Ascending aorta (tissue), 2 donors: ENCODE measurements around the gene CDK3. TPM values are rescaled to one million over a fixed set of nuclear protein-coding genes. Genes with fewer than 3 reads are reported as not detected.
"Not testable (repeated sequence)": the region's sequence is repeated elsewhere in the genome, so short reads cannot be mapped to it uniquely, and the experiment has no call there.

Source experiments
- DNase-seq, 2 donors: peaks; one replicate each; pipeline ENCODE4 v3.0.0-alpha.2; 2019; ENCODE audit warnings: low spot score in 2 of 2
- H3K27ac ChIP-seq, 2 donors: fragments of 200-600 bp; sonication (generic); one replicate each; pipeline ENCODE4 v1.5.1; 2016 to 2017; ENCODE audit warnings: mild to moderate bottlenecking in 1 of 2
- H3K27me3 ChIP-seq: fragments of 200-600 bp; sonication (generic); one replicate; pipeline ENCODE4 v1.5.1; 2017
- H3K36me3 ChIP-seq, 2 donors: fragments of 200-600 bp; sonication (generic); one replicate each; pipeline ENCODE4 v1.5.1; 2016
- H3K4me1 ChIP-seq, 2 donors: fragments of 200-600 bp; sonication (generic); one replicate each; pipeline ENCODE4 v1.5.1; 2016 to 2017; ENCODE audit warnings: mild to moderate bottlenecking in 1 of 2
- H3K4me3 ChIP-seq, 2 donors: fragments of 200-600 bp; sonication (generic); one replicate each; pipeline ENCODE4 v1.5.1; 2016 to 2017; ENCODE audit warnings: mild to moderate bottlenecking in 1 of 2
- H3K9me3 ChIP-seq, 2 donors: fragments of 200-600 bp; sonication (generic); one replicate each; pipeline ENCODE4 v1.5.1; 2016
- intact Hi-C: fragments of 100-400 bp; cut with DNase I; formaldehyde crosslinking; loops from one replicate; pipeline ENCODE4 v1.15.1; 2023
- total RNA-seq: library from RNA; depleted of rRNA; stranded (reverse); fragments of >200 nt; gene quantifications from one replicate; pipeline ENCODE4 v1.1.0, GENCODE V29; 2016
- TF ChIP-seq, protein P1 (sequence below), 3 experiments: fragments of 200-600 bp in 2 of 3; fragments of 450-650 bp in 1 of 3; sonication (generic) in 2 of 3; IDR thresholded peaks; one replicate each; pipeline ENCODE4 v1.5.1; 2016 to 2019; ENCODE audit warnings: antibody characterized with exemption in 3 of 3, mild to moderate bottlenecking in 1 of 3, moderate library complexity in 1 of 3

The CDK3 gene
- total RNA-seq, 1 donor from 2014 or later: 2.1 TPM

DNA sequence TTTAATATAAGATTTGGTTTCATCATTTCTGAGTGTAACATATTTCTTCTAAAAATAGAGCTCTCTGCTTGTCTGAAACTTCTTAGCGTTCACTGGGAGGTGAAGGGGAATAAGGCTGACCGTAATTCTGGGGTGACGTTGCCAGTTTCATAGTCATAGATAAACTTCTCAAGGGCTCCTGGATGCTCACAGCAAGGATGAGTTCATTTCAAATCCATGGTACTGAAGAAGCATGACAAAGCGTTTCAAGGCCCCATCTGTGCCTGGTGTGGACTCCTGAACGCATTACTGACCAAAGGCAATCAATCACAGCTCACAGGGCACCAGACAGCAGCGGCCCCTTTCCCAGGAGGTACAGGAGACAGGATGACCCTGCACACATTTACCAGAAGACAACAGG lies 38.5 kb downstream of the CDK3 start:
- Histone ChIP-seq H3K27ac (no peak overlapping the region), H3K9me3 (no peaks in the 10 kb centered on the region), H3K36me3 (peaks cover 53 to 60% of the 10 kb centered on the region in 2 donors), H3K27me3 (no peaks in the 10 kb centered on the region), H3K4me3 (no peak overlapping the region), H3K4me1 (no peaks in the 10 kb centered on the region)
- TF ChIP-seq, protein P1, sequence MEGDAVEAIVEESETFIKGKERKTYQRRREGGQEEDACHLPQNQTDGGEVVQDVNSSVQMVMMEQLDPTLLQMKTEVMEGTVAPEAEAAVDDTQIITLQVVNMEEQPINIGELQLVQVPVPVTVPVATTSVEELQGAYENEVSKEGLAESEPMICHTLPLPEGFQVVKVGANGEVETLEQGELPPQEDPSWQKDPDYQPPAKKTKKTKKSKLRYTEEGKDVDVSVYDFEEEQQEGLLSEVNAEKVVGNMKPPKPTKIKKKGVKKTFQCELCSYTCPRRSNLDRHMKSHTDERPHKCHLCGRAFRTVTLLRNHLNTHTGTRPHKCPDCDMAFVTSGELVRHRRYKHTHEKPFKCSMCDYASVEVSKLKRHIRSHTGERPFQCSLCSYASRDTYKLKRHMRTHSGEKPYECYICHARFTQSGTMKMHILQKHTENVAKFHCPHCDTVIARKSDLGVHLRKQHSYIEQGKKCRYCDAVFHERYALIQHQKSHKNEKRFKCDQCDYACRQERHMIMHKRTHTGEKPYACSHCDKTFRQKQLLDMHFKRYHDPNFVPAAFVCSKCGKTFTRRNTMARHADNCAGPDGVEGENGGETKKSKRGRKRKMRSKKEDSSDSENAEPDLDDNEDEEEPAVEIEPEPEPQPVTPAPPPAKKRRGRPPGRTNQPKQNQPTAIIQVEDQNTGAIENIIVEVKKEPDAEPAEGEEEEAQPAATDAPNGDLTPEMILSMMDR (IDR thresholded peaks at IDR 0.05): no peak
- DNase-seq: no peak
- intact Hi-C loops: no loop called here

DNA sequence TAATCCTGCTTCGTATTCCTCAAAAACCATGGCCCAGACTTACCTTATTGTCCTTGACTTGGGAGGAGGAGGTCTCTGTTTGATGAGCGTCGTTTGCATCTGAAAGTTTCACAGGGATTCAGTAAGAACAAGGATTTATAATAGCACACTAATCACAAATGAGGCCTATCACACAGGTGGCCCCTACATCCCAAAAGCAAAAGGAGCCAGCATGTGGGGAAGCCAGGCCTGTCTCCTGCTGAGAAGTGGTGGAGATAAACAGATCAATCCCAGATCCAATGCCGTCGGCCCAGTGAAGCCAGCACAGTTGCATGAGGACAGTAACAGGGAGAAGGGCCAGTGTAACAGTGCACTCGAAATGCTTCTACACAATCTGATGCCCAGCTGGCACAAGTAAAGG lies 39.7 kb downstream of the CDK3 start:
- Histone ChIP-seq H3K4me1 (no peaks in the 10 kb centered on the region), H3K4me3 (no peak overlapping the region), H3K27ac (no peak overlapping the region), H3K9me3 (no peaks in the 10 kb centered on the region), H3K27me3 (no peaks in the 10 kb centered on the region), H3K36me3 (peaks cover 65 to 73% of the 10 kb centered on the region in 2 donors)
- TF ChIP-seq, protein P1 (IDR thresholded peaks at IDR 0.05): no peak
- no peak for DNase-seq
- intact Hi-C loops: no loop called here

DNA sequence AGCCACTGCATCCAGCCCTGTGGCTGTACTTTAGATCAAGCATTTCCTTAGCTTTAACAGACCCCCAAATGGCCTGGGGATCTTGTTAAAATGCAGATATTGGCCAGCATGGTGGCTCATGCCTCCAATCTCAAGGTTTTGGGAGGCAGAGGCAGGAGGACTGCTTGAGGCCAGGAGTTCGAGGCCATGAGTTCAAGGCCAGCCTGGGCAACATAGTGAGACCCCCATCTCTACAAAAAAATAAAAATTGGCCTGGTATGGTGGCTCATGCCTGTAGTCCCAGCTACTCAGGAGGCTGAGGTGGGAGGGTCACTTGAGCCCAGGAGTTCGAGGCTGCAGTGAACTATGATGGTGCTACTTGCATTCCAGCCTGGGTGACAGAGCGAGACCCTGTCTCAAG lies 42.2 kb downstream of the CDK3 start:
- H3K27me3 ChIP-seq, H3K4me1 ChIP-seq, DNase-seq, H3K27ac ChIP-seq, intact Hi-C loops, H3K9me3 ChIP-seq, H3K4me3 ChIP-seq: not testable (repeated sequence)
- H3K36me3 ChIP-seq: peaks cover 90 to 97% of the 10 kb centered on the region in 2 donors

DNA sequence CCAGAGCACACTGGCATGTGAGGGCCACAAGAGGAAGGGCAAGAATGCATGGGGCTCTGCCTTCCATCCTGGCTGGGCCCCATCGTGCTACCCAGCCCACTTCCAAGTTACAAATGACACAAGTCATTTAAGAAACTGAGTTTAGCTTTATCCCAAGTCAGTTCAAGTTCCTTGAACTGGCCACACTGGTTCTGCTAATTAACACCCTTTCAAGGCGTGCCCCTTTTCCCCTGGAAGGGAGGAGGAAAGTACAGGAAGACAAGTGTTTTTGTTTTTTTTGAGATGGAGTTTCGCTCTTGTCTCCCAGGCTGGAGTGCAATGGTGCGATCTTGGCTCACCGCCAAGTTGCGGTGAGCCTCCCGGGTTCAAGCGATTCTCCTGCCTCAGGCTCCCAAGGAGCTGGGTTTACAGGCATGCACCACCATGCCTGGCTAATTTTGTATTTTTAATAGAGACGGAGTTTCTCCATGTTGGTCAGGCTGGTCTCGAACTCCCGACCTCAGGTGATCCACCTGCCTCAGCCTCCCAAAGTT lies 43.9 kb downstream of the CDK3 start:
- H3K4me1 ChIP-seq, H3K4me3 ChIP-seq, intact Hi-C loops, DNase-seq, H3K27me3 ChIP-seq, H3K9me3 ChIP-seq, H3K27ac ChIP-seq: not testable (repeated sequence)
- peaks cover 98 to 99% of the 10 kb centered on the region in 2 donors for H3K36me3 ChIP-seq

DNA sequence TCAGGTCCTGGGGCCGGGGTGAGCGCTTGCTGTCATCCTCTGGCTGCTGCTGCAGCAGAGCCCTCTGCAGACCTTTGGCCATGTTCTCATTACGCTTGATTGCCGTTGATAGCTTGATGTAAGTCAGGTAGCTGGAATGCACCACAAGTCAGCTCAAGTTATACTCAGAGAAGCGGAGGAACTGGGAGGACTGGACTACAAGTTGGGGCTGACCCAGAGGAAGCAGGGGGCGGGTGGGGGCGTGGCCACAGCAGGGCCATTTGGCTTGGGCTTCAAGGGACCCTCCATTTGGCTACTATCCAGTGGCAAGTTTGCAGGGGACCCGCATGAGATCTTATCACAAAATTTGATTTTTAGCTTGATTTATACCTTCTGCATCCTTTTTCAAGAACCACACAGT lies 45.4 kb downstream of the CDK3 start:
- H3K27ac ChIP-seq: no peak overlapping the region
- H3K36me3 ChIP-seq: peaks cover 98 to 99% of the 10 kb centered on the region in 2 donors
- no peak for DNase-seq
- no peak overlapping the region for H3K4me3 ChIP-seq
- TF ChIP-seq, protein P1 (IDR thresholded peaks at IDR 0.05): no peak
- H3K4me1 ChIP-seq: no peaks in the 10 kb centered on the region
- H3K9me3 ChIP-seq: no peaks in the 10 kb centered on the region
- intact Hi-C loops: no loop called here
- H3K27me3 ChIP-seq: no peaks in the 10 kb centered on the region

DNA sequence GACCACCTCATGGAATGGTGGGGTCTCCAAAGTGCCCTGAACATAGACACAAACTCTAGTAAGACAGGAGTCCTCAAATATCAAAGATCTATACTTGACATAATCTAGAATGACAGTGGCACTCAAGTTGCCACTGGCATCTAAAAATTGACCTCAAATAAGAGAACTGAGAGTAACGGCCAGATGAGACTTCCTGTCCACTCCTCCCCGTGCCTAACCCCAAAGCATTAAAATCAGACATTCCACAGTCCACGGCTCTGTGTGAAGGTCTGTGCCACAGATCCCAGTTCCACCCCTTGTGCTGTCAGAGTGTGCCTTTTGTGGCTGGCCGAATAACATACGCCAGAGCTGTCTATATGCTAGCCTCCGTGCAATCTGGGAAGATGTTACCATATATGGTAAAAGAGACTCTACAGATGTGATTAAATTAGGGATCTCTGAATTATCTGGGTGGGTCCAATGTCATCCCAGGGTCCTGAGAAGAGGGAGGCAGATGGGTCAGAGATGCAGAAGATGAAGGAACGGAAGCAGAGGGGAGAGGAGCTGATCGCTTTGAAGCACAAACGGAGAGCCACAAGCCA lies 47.5 kb downstream of the CDK3 start:
- Histone ChIP-seq H3K9me3 (no peaks in the 10 kb centered on the region), H3K4me1 (no peaks in the 10 kb centered on the region), H3K36me3 (peaks cover 91 to 96% of the 10 kb centered on the region in 2 donors), H3K4me3 (no peak overlapping the region), H3K27me3 (no peaks in the 10 kb centered on the region), H3K27ac (no peak overlapping the region)
- no peak for DNase-seq
- TF ChIP-seq, protein P1 (IDR thresholded peaks at IDR 0.05): no peak
- intact Hi-C loops: no loop called here

DNA sequence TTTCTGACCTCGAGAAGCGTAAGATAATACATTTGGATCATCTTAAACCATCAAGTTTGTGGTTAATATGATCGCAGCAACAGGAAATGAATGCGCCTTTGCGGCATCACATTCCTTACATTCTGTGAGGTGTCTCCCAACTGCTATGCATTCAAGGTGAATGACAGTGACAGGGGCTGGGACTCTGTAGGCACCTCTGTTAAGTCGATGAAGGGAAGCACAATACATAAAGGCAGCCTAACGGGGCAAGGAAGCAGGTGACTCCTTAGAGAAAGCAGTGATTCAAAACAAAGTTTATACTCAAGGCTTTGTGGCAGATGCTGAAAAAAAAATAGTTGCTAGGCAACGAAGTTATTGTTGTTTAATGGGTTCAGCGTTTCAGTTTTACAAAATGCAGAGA lies 48.1 kb downstream of the CDK3 start:
- no peaks in the 10 kb centered on the region for H3K27me3 ChIP-seq
- H3K9me3 ChIP-seq: no peaks in the 10 kb centered on the region
- H3K4me3 ChIP-seq: no peak overlapping the region
- TF ChIP-seq, protein P1 (IDR thresholded peaks at IDR 0.05): no peak
- H3K27ac ChIP-seq: no peak overlapping the region
- no peak for DNase-seq
- intact Hi-C loops: no loop called here
- no peaks in the 10 kb centered on the region for H3K4me1 ChIP-seq
- peaks cover 91 to 94% of the 10 kb centered on the region in 2 donors for H3K36me3 ChIP-seq
